OCI-LY1 (cell line): ENCODE results near the gene IREB2.

Experiments used
- H2AFZ ChIP-seq: fragments of 200-600 bp; sonication (generic), shearing (Covaris generic); 2 replicates; pipeline ENCODE4 v1.6.0; 2014; ENCODE audit warnings: antibody characterized with exemption, mild to moderate bottlenecking, low read length
- H3F3A ChIP-seq: fragments of 200-600 bp; sonication (generic), shearing (Covaris generic); 2 replicates; pipeline ENCODE4 v1.6.0; 2014; ENCODE audit warnings: mild to moderate bottlenecking, antibody characterized with exemption, low read length, moderate library complexity; ENCODE audit not compliant: insufficient read depth
- H3K27ac ChIP-seq: fragments of 200-600 bp; sonication (generic); 2 replicates; pipeline ENCODE4 v1.5.1; 2014; ENCODE audit warnings: low read length, mixed run types, mild to moderate bottlenecking, low read depth; ENCODE audit not compliant: poor library complexity, severe bottlenecking
- H3K27me3 ChIP-seq: fragments of 200-600 bp; sonication (generic); 2 replicates; pipeline ENCODE4 v1.6.0; 2014; ENCODE audit warnings: antibody characterized with exemption, mild to moderate bottlenecking, low read length, moderate library complexity; ENCODE audit not compliant: insufficient read depth
- H3K36me3 ChIP-seq: fragments of 200-600 bp; sonication (generic); 2 replicates; pipeline ENCODE4 v1.6.1; 2014; ENCODE audit warnings: mild to moderate bottlenecking, antibody characterized with exemption, low read length, moderate library complexity, mixed read lengths; ENCODE audit not compliant: insufficient read depth
- H3K4me1 ChIP-seq: fragments of 200-600 bp; sonication (generic); 2 replicates; pipeline ENCODE4 v1.5.1; 2014; ENCODE audit warnings: mild to moderate bottlenecking, low read length, moderate library complexity; ENCODE audit not compliant: insufficient read depth, severe bottlenecking
- H3K4me2 ChIP-seq: fragments of 200-600 bp; sonication (generic), shearing (Covaris generic); 2 replicates; pipeline ENCODE4 v1.6.1; 2014; ENCODE audit warnings: low read length
- H3K4me3 ChIP-seq: fragments of 200-600 bp; sonication (generic); 2 replicates; pipeline ENCODE4 v1.5.1; 2014; ENCODE audit warnings: low read length, low read depth, mild to moderate bottlenecking, mixed read lengths; ENCODE audit not compliant: poor library complexity, severe bottlenecking
- H3K79me2 ChIP-seq: fragments of 200-600 bp; shearing (Covaris generic); 2 replicates; pipeline ENCODE4 v1.6.1; 2016; ENCODE audit warnings: mixed run types, low read length, mixed read lengths; ENCODE audit not compliant: insufficient read depth
- H3K9ac ChIP-seq: fragments of 200-600 bp; sonication (generic), shearing (Covaris generic); 2 replicates; pipeline ENCODE4 v1.6.1; 2014; ENCODE audit warnings: mild to moderate bottlenecking, low read length, mixed read lengths
- H3K9me2 ChIP-seq: fragments of 200-600 bp; sonication (generic), shearing (Covaris generic); 2 replicates; pipeline ENCODE4 v1.6.1; 2014; ENCODE audit warnings: low read depth, mild to moderate bottlenecking, low read length, mixed read lengths
- H3K9me3 ChIP-seq: fragments of 200-600 bp; shearing (Covaris generic); 2 replicates; pipeline ENCODE4 v1.6.1; 2014; ENCODE audit warnings: low read length, mixed read lengths
- H4K20me1 ChIP-seq: fragments of 200-600 bp; sonication (generic), shearing (Covaris generic); 2 replicates; pipeline ENCODE4 v1.6.0; 2016; ENCODE audit warnings: mild to moderate bottlenecking, low read length; ENCODE audit not compliant: insufficient read depth
- EZH2 ChIP-seq: fragments of 200-600 bp; sonication (generic), shearing (Covaris generic); IDR thresholded peaks from 2 replicates; pipeline ENCODE4 v1.8.0; 2017; ENCODE audit warnings: borderline replicate concordance, mixed run types, mild to moderate bottlenecking, antibody characterized with exemption, low read length, moderate library complexity, mixed read lengths
- TF ChIP-seq, protein P1 (sequence below): fragments of 200-600 bp; sonication (generic), shearing (Covaris generic); IDR thresholded peaks from 2 replicates; pipeline ENCODE4 v1.5.1; 2017; ENCODE audit warnings: mild to moderate bottlenecking, antibody characterized with exemption, low read length, moderate library complexity, mixed read lengths

The IREB2 gene

DNA sequence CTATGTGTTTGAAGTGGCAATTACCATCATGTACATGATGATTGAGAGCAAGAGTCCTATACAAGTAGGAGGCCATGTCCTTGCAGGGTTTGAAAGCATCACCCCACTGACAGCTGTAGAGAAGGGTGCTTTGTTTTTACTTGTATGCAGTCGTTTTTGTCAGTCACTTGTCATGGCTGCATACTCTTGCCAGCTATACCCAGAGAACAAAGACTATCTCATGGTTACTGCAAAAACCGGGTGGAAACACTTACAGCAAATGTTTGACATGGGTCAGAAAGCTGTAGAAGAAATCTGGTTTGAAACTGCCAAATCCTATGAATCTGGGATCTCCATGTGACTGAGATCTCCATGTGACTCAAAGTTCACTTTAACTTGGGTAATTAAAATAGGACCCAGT is 95.3 kb downstream of the IREB2 start:
- no peak overlapping the region for H3K4me2 ChIP-seq
- no peaks in the 10 kb centered on the region for H4K20me1 ChIP-seq
- no peaks in the 10 kb centered on the region for H3F3A ChIP-seq
- H3K9me2 ChIP-seq, result no peaks in the 10 kb centered on the region
- no peaks in the 10 kb centered on the region for H3K9me3 ChIP-seq
- TF ChIP-seq, protein P1, sequence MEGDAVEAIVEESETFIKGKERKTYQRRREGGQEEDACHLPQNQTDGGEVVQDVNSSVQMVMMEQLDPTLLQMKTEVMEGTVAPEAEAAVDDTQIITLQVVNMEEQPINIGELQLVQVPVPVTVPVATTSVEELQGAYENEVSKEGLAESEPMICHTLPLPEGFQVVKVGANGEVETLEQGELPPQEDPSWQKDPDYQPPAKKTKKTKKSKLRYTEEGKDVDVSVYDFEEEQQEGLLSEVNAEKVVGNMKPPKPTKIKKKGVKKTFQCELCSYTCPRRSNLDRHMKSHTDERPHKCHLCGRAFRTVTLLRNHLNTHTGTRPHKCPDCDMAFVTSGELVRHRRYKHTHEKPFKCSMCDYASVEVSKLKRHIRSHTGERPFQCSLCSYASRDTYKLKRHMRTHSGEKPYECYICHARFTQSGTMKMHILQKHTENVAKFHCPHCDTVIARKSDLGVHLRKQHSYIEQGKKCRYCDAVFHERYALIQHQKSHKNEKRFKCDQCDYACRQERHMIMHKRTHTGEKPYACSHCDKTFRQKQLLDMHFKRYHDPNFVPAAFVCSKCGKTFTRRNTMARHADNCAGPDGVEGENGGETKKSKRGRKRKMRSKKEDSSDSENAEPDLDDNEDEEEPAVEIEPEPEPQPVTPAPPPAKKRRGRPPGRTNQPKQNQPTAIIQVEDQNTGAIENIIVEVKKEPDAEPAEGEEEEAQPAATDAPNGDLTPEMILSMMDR, result no peak
- no peak for TF ChIP-seq EZH2
- no peak overlapping the region for H3K4me3 ChIP-seq
- no peaks in the 10 kb centered on the region for H3K27me3 ChIP-seq
- H2AFZ ChIP-seq, result no peak overlapping the region
- H3K27ac ChIP-seq, result no peak overlapping the region
- no peak overlapping the region for H3K9ac ChIP-seq
- no peaks in the 10 kb centered on the region for H3K36me3 ChIP-seq
- H3K4me1 ChIP-seq, result no peaks in the 10 kb centered on the region
- no peaks in the 10 kb centered on the region for H3K79me2 ChIP-seq

DNA sequence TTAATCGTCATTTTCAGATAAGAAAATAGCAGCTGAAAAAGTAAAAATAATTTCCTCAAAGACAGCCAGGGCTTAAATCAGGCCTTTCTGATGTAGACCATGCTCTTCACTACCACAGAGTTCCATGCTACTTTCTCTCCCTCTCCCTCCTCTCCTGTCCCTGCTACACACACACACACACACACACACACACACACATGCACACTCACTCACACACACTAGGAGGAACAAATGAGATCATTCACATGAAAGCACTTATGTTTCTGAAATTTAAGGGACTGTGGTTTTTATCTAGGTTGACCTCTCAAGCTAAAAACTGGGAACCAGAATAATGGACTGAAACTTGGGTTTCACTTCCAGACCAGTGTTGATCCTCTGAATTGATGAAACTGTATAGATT is 98.1 kb downstream of the IREB2 start:
- peaks cover 7% of the 10 kb centered on the region for H3K79me2 ChIP-seq
- H3K27ac ChIP-seq, result no peak overlapping the region
- no peaks in the 10 kb centered on the region for H3F3A ChIP-seq
- H3K4me3 ChIP-seq, result no peak overlapping the region
- no peak overlapping the region for H3K4me2 ChIP-seq
- H3K36me3 ChIP-seq, result no peaks in the 10 kb centered on the region
- no peak overlapping the region for H3K9ac ChIP-seq
- no peak overlapping the region for H2AFZ ChIP-seq
- TF ChIP-seq EZH2, result no peak
- TF ChIP-seq, protein P1, result no peak
- H3K9me2 ChIP-seq, result no peaks in the 10 kb centered on the region
- H3K9me3 ChIP-seq, result no peaks in the 10 kb centered on the region
- H3K27me3 ChIP-seq, result no peaks in the 10 kb centered on the region
- H4K20me1 ChIP-seq, result no peaks in the 10 kb centered on the region
- peaks cover 6% of the 10 kb centered on the region for H3K4me1 ChIP-seq

DNA sequence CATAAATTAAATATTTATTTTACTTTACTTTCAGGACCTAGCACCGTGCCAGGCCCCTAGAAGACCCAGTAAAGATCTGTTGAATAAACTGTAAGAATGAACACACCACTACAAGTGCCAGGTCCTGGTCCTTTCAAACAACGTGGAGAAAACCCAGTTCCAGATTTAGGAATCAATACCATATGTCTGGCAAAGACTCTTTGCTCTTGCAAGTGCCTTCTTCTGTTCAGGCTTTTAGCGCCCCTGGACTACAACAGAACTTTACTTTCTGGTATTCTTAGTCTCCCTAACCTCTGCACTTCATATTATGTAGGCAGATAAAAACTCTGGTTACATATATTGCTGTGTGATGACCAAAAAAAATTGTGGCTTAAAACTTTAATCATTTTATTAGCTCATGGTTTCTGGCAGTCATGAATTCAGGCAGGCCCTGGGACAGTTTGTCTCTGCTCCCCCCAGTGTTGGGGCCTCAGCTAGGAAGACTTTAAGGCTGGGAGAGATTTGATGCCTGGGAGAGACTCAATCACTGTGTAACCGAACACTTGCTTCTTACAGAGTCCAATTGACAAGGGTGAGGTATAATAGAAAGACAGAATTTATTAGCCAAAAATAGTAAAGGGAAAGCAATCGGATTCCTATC is 99.4 kb downstream of the IREB2 start:
- peaks cover 19% of the 10 kb centered on the region for H3K4me1 ChIP-seq
- H3K9me2 ChIP-seq, result no peaks in the 10 kb centered on the region
- no peak overlapping the region for H3K4me3 ChIP-seq
- H4K20me1 ChIP-seq, result no peaks in the 10 kb centered on the region
- H3K27ac ChIP-seq, result no peak overlapping the region
- TF ChIP-seq, protein P1, result no peak
- TF ChIP-seq EZH2, result no peak
- peaks cover 20% of the 10 kb centered on the region for H3K79me2 ChIP-seq
- no peaks in the 10 kb centered on the region for H3K27me3 ChIP-seq
- no peaks in the 10 kb centered on the region for H3F3A ChIP-seq
- H2AFZ ChIP-seq, result no peak overlapping the region
- H3K9me3 ChIP-seq, result no peaks in the 10 kb centered on the region
- H3K9ac ChIP-seq, result no peak overlapping the region
- H3K4me2 ChIP-seq, result no peak overlapping the region
- peaks cover 9% of the 10 kb centered on the region for H3K36me3 ChIP-seq
